SK-N-SH treated with all-trans-retinoic acid at 6 μM for 48 hours (cell line): ENCODE measurements around the gene DNAH7.

ENCODE experiments used
- ATAC-seq: fragments of 200-7000 bp; cut with Tn5 transposase; 3 replicates; pipeline ENCODE4 v1.9.1; 2020; ENCODE audit warnings: mild to moderate bottlenecking, moderate library complexity
- ARNTL ChIP-seq: fragments of 450-650 bp; formaldehyde crosslinking; IDR thresholded peaks from 2 replicates; pipeline ENCODE4 v1.5.0; 2020; ENCODE audit warnings: low read depth, mild to moderate bottlenecking, moderate library complexity, borderline replicate concordance
- BACH2 ChIP-seq: fragments of 250-450 bp; sonication (Bioruptor Pico); IDR thresholded peaks from 2 replicates; pipeline ENCODE4 v1.9.0; 2021; ENCODE audit warnings: mild to moderate bottlenecking, borderline replicate concordance
- CREB5 ChIP-seq: fragments of 250-450 bp; sonication (Bioruptor Pico); IDR thresholded peaks from 2 replicates; pipeline ENCODE4 v1.5.1; 2020; ENCODE audit warnings: low read depth, mild to moderate bottlenecking, moderate library complexity
- CSDC2 ChIP-seq: fragments of 250-450 bp; sonication (Bioruptor Pico); IDR thresholded peaks from 2 replicates; pipeline ENCODE4 v1.5.0; 2020; ENCODE audit warnings: mild to moderate bottlenecking, moderate library complexity
- CSRNP3 ChIP-seq: fragments of 250-450 bp; sonication (Bioruptor Pico); IDR thresholded peaks from 2 replicates; pipeline ENCODE4 v1.5.1; 2021; ENCODE audit warnings: mild to moderate bottlenecking, moderate library complexity
- ESRRG ChIP-seq: fragments of 250-450 bp; sonication (Bioruptor Pico); IDR thresholded peaks from 2 replicates; pipeline ENCODE4 v1.6.1; 2021; ENCODE audit warnings: mild to moderate bottlenecking
- GLIS3 ChIP-seq: fragments of 250-450 bp; sonication (Bioruptor Pico); IDR thresholded peaks from 2 replicates; pipeline ENCODE4 v1.5.0; 2020; ENCODE audit warnings: mild to moderate bottlenecking, moderate library complexity
- ISL1 ChIP-seq: fragments of 250-450 bp; sonication (Bioruptor Pico); IDR thresholded peaks from 2 replicates; pipeline ENCODE4 v2.1.2; 2022; ENCODE audit warnings: mild to moderate bottlenecking, moderate library complexity
- OSR1 ChIP-seq: fragments of 250-450 bp; sonication (Bioruptor Pico); IDR thresholded peaks from 2 replicates; pipeline ENCODE4 v1.8.0; 2022; ENCODE audit warnings: moderate library complexity, mild to moderate bottlenecking, inconsistent platforms
- POU6F1 ChIP-seq: fragments of 250-450 bp; sonication (Bioruptor Pico); IDR thresholded peaks from 2 replicates; pipeline ENCODE4 v1.8.0; 2021; ENCODE audit warnings: low read depth, mild to moderate bottlenecking, moderate library complexity, borderline replicate concordance
- PPARA ChIP-seq: fragments of 250-450 bp; sonication (Bioruptor Pico); IDR thresholded peaks from 2 replicates; pipeline ENCODE4 v1.5.0; 2020; ENCODE audit warnings: mild to moderate bottlenecking, borderline replicate concordance
- RARB ChIP-seq: fragments of 250-450 bp; sonication (Bioruptor Pico); IDR thresholded peaks from 2 replicates; pipeline ENCODE4 v1.8.0; 2021; ENCODE audit warnings: mild to moderate bottlenecking, moderate library complexity
- SNAI2 ChIP-seq: fragments of 250-450 bp; sonication (Bioruptor Pico); IDR thresholded peaks from 2 replicates; pipeline ENCODE4 v1.5.0; 2020; ENCODE audit warnings: mild to moderate bottlenecking, moderate library complexity
- TCF4 ChIP-seq: fragments of 250-450 bp; sonication (Bioruptor Pico); IDR thresholded peaks from 2 replicates; pipeline ENCODE4 v1.8.0; 2021; ENCODE audit warnings: mild to moderate bottlenecking, moderate library complexity, borderline replicate concordance
- TOX ChIP-seq: fragments of 250-450 bp; sonication (Bioruptor Pico); IDR thresholded peaks from 2 replicates; pipeline ENCODE4 v1.8.0; 2021; ENCODE audit warnings: mild to moderate bottlenecking, moderate library complexity, borderline replicate concordance
- ZC3H10 ChIP-seq: fragments of 250-450 bp; sonication (Bioruptor Pico); IDR thresholded peaks from 2 replicates; pipeline ENCODE4 v1.5.1; 2021; ENCODE audit warnings: mild to moderate bottlenecking, moderate library complexity
- ZFP3 ChIP-seq: fragments of 250-450 bp; sonication (Bioruptor Pico); IDR thresholded peaks from 2 replicates; pipeline ENCODE4 v1.5.0; 2020; ENCODE audit warnings: mild to moderate bottlenecking, moderate library complexity
- ZNF565 ChIP-seq: fragments of 450-650 bp; formaldehyde crosslinking; conservative IDR thresholded peaks from 2 replicates; pipeline ENCODE4 v1.5.0; 2020; ENCODE audit warnings: low read depth, mild to moderate bottlenecking, moderate library complexity
- ZNF70 ChIP-seq: fragments of 450-650 bp; formaldehyde crosslinking; IDR thresholded peaks from 2 replicates; pipeline ENCODE4 v1.5.0; 2020; ENCODE audit warnings: mild to moderate bottlenecking, moderate library complexity
- ZNF8 ChIP-seq: fragments of 450-650 bp; formaldehyde crosslinking; IDR thresholded peaks from 2 replicates; pipeline ENCODE4 v1.5.0; 2020; ENCODE audit warnings: mild to moderate bottlenecking, moderate library complexity
- TF ChIP-seq, protein P1 (sequence below): fragments of 250-450 bp; sonication (Bioruptor Pico); IDR thresholded peaks from 2 replicates; pipeline ENCODE4 v1.8.0; 2020; ENCODE audit warnings: mild to moderate bottlenecking, moderate library complexity, borderline replicate concordance

DNAH7 gene

GRCh38 chr2:196073521-196073920 lies 4.9 kb upstream of the DNAH7 start:
- ATAC-seq = no peak
- TF ChIP-seq, protein P1, sequence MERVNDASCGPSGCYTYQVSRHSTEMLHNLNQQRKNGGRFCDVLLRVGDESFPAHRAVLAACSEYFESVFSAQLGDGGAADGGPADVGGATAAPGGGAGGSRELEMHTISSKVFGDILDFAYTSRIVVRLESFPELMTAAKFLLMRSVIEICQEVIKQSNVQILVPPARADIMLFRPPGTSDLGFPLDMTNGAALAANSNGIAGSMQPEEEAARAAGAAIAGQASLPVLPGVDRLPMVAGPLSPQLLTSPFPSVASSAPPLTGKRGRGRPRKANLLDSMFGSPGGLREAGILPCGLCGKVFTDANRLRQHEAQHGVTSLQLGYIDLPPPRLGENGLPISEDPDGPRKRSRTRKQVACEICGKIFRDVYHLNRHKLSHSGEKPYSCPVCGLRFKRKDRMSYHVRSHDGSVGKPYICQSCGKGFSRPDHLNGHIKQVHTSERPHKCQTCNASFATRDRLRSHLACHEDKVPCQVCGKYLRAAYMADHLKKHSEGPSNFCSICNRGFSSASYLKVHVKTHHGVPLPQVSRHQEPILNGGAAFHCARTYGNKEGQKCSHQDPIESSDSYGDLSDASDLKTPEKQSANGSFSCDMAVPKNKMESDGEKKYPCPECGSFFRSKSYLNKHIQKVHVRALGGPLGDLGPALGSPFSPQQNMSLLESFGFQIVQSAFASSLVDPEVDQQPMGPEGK (CRISPR knock-in tag) = no peak
- TF ChIP-seq OSR1 (no peak), POU6F1 (no peak), CSDC2 (CRISPR knock-in tag) (no peak), TCF4 (CRISPR knock-in tag) (no peak), ZNF70 (no peak), SNAI2 (CRISPR knock-in tag) (no peak), ISL1 (CRISPR knock-in tag) (no peak), ESRRG (CRISPR knock-in tag) (no peak), TOX (CRISPR knock-in tag) (no peak), ZC3H10 (CRISPR knock-in tag) (no peak), ZFP3 (CRISPR knock-in tag) (no peak), CSRNP3 (CRISPR knock-in tag) (no peak), ZNF565 (no peak), PPARA (CRISPR knock-in tag) (no peak), BACH2 (CRISPR knock-in tag) (no peak), ZNF8 (CRISPR knock-in tag) (no peak), CREB5 (no peak), RARB (CRISPR knock-in tag) (no peak), GLIS3 (CRISPR knock-in tag) (no peak)

DNA sequence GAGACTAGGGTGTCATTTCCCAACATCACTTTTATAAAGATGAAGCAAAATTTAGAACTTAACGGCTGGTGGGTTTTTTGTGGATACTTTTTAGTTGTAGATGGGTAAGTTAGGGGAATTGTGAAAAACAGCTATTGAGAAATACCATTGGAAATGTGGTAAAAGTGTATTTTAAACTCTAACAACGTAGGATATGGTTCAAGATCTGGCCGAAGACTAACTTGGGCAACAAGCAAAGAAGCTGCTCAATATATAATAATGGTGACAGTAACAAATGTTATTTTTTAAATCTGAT lies 1.6 kb downstream of the DNAH7 start:
- no peak for ATAC-seq
- TF ChIP-seq OSR1 = no peak
- no peak for TF ChIP-seq POU6F1
- no peak for TF ChIP-seq CSDC2 (CRISPR knock-in tag)
- no peak for TF ChIP-seq GLIS3 (CRISPR knock-in tag)
- no peak for TF ChIP-seq ZC3H10 (CRISPR knock-in tag)
- TF ChIP-seq ZFP3 (CRISPR knock-in tag) = no peak
- TF ChIP-seq ARNTL (CRISPR knock-in tag) = no peak

- TF ChIP-seq, protein P1 (CRISPR knock-in tag) = no peak
- TF ChIP-seq CSDC2 (CRISPR knock-in tag) = no peak
- no peak for TF ChIP-seq ISL1 (CRISPR knock-in tag)
- no peak for TF ChIP-seq CREB5
- no peak for TF ChIP-seq TOX (CRISPR knock-in tag)
- no peak for TF ChIP-seq GLIS3 (CRISPR knock-in tag)
- no peak for ATAC-seq
Observed at GRCh38 chr2:196066291-196067087, 2.1 kb downstream of the DNAH7 start.
